ENCODE results near the gene MBNL3.

DNA sequence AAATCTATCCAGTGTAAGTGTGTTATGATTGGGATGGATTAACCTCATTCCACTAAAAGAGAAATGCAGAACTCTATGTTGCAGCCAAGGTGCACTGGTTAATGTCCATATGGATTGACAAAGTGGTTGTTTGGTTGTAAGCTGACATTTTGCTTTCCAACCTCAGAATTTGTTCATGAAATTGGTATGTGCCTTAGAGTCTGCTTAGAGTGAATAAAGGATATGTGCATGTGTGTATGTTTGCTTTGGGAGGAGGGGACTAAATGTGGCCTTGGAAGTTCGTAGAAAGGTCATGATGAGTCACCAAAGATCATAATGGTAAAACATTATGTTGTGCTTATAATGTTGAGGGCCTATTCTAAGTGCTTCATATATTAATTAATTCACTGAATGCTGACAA lies 44.1 kb upstream of the MBNL3 start:
- TF ChIP-seq EZH2 (IDR thresholded peaks at IDR 0.05) (no peak), POLR2AphosphoS5 (IDR thresholded peaks at IDR 0.05; ENCODE audit: borderline replicate concordance, low read depth, low read length) (no peak)
